ENCODE measurements around the gene TRIM40. TPM values are rescaled to one million over a fixed set of nuclear protein-coding genes. Genes with fewer than 3 reads are reported as not detected.
A peak's percentile ranks its signal among the peaks of the same experiment; 100 is the strongest.

The TRIM40 gene
- total RNA-seq, 1 donor from 2014 or later: not detected

DNA sequence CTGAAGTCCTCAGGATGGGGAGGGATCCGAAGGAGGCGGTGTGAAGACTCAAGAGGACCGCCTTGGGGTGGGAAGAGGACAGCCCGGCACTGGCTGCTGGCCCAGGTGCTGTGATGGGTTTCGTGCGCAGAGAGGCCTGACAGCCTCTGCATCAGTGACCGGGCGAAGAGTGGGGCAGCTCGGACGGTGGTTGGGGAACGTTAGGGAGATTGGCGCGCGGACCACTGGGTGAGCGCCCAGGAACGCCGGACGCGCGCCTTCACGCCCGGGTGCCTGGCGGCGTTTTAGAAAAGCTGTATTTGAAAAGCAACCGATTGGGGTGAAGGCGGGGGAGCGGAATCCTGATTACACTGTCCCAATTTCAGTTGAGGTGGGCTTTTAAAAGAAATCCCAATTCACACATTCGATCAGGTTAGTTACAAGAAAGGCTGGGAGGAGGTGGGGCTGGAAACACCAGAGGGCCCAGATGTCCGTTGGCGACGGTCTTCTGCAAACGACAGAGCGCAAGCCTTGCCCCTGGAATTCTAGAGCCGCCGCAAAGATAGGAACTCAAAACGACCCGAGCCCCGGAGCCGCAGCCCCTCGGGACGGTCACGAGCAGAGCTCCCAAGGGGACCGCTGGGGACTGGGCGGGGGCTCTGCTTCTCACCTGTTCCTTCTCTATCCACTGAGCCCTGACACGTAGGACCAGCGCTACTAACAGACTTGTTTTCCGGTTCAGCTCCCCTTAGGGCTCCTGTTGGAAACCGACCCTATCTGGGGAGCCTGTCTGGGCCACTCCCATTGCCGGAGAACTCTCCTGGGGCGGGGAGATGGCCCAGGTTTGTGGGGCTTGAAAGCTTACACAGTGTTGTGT is 8.5 kb upstream of the TRIM40 start:
- no peaks in the 10 kb centered on the region for H3K9me3 Mint-ChIP-seq (ENCODE audit: unreplicated experiment)

DNA sequence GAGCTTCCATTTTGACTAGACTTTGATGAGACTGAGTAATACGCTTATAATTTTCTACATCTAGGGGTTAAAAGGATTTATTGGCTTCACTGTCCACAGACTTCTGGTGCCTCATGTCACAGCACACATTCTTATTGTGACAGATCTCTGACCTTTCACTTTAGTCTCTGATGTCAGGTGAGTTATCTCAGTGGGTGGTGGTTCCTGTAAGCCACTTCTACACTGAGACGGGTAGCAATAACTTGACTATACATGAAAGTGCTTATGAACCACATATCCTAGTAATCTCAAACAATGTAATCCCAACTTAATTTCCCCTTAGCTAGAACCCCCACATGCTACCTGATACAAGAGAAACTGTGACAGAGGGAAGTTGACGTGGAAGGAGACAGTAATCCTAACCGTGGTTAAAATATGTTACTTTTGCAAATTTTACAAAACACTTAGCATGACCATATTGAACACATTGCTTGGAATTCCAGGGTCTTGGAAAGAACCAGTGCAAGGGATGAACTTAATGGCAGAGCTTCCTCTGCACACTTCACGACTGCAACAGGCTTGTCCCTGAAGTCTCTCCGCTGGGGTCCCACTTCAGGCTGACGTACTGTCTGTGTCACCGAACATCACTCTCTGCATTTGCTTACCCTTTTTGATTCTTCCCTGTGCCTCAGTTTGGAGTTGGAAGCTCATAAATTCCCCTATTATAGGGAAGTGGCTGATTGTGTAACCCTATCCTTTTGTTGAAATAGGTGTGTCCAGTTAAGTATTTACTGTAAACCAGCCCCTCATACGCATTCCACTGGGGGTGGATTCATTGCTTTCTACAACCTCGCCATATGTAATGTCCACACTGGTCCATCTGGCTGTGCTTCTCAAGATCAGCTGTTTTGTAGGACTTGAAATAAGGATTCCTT is 6.4 kb upstream of the TRIM40 start:
- H3K4me3 Mint-ChIP-seq (ENCODE audit: unreplicated experiment): no peak overlapping the region
- TF ChIP-seq, protein P1, sequence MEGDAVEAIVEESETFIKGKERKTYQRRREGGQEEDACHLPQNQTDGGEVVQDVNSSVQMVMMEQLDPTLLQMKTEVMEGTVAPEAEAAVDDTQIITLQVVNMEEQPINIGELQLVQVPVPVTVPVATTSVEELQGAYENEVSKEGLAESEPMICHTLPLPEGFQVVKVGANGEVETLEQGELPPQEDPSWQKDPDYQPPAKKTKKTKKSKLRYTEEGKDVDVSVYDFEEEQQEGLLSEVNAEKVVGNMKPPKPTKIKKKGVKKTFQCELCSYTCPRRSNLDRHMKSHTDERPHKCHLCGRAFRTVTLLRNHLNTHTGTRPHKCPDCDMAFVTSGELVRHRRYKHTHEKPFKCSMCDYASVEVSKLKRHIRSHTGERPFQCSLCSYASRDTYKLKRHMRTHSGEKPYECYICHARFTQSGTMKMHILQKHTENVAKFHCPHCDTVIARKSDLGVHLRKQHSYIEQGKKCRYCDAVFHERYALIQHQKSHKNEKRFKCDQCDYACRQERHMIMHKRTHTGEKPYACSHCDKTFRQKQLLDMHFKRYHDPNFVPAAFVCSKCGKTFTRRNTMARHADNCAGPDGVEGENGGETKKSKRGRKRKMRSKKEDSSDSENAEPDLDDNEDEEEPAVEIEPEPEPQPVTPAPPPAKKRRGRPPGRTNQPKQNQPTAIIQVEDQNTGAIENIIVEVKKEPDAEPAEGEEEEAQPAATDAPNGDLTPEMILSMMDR (IDR thresholded peaks at IDR 0.05; ENCODE audit: partially characterized antibody, unreplicated experiment): no peak
- peaks cover 14% of the 10 kb centered on the region for H3K4me1 Mint-ChIP-seq (ENCODE audit: low read depth, unreplicated experiment)
- H3K27ac Mint-ChIP-seq (ENCODE audit: unreplicated experiment): no peak overlapping the region
- DNase-seq: no peak
- H3K27me3 Mint-ChIP-seq (ENCODE audit: unreplicated experiment): peaks cover 9% of the 10 kb centered on the region
- H3K9me3 Mint-ChIP-seq (ENCODE audit: unreplicated experiment): no peaks in the 10 kb centered on the region
- no peaks in the 10 kb centered on the region for H3K36me3 Mint-ChIP-seq (ENCODE audit: unreplicated experiment)

More for the DNA sequence above, 8.5 kb upstream of the TRIM40 start:
- Mint-ChIP-seq H3K27me3 (ENCODE audit: unreplicated experiment) (peaks cover 9% of the 10 kb centered on the region), H3K4me3 (ENCODE audit: unreplicated experiment) (peak overlapping the region; percentile 79), H3K4me1 (ENCODE audit: low read depth, unreplicated experiment) (peaks cover 14% of the 10 kb centered on the region), H3K27ac (ENCODE audit: unreplicated experiment) (no peak overlapping the region), H3K36me3 (ENCODE audit: unreplicated experiment) (no peaks in the 10 kb centered on the region)
- TF ChIP-seq, protein P1 (IDR thresholded peaks at IDR 0.05; ENCODE audit: partially characterized antibody, unreplicated experiment): no peak
- DNase-seq: peak; percentile 36

DNA sequence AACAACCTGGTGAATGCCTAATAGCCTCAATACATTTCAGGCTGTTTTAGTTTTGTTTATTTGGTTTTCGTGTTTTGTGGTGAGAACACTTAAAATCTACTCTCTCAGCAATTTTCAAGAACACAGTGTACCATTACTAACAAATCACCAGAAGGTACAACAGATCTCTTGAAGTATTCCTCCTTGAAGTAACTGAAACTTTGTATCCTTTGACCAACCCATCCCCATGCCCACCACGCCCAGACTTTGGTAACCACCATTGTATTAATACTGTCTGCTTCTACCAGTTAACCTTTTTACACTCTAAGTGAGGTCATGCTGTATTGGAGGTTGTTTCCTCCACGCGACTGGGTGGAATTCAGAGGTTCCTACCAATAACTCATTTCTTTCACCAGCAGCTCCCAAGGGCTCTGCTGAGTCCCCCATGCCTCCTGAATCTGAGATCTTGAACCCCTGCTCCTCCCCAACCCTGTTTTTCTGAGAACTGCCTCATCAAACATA is 5.7 kb upstream of the TRIM40 start:
- H3K36me3 Mint-ChIP-seq (ENCODE audit: unreplicated experiment): no peaks in the 10 kb centered on the region
- peaks cover 9% of the 10 kb centered on the region for H3K27me3 Mint-ChIP-seq (ENCODE audit: unreplicated experiment)
- H3K9me3 Mint-ChIP-seq (ENCODE audit: unreplicated experiment): no peaks in the 10 kb centered on the region
- no peak for DNase-seq
- H3K27ac Mint-ChIP-seq (ENCODE audit: unreplicated experiment): no peak overlapping the region
- H3K4me1 Mint-ChIP-seq (ENCODE audit: low read depth, unreplicated experiment): peaks cover 14% of the 10 kb centered on the region
- H3K4me3 Mint-ChIP-seq (ENCODE audit: unreplicated experiment): no peak overlapping the region
- TF ChIP-seq, protein P1 (IDR thresholded peaks at IDR 0.05; ENCODE audit: partially characterized antibody, unreplicated experiment): no peak

DNA sequence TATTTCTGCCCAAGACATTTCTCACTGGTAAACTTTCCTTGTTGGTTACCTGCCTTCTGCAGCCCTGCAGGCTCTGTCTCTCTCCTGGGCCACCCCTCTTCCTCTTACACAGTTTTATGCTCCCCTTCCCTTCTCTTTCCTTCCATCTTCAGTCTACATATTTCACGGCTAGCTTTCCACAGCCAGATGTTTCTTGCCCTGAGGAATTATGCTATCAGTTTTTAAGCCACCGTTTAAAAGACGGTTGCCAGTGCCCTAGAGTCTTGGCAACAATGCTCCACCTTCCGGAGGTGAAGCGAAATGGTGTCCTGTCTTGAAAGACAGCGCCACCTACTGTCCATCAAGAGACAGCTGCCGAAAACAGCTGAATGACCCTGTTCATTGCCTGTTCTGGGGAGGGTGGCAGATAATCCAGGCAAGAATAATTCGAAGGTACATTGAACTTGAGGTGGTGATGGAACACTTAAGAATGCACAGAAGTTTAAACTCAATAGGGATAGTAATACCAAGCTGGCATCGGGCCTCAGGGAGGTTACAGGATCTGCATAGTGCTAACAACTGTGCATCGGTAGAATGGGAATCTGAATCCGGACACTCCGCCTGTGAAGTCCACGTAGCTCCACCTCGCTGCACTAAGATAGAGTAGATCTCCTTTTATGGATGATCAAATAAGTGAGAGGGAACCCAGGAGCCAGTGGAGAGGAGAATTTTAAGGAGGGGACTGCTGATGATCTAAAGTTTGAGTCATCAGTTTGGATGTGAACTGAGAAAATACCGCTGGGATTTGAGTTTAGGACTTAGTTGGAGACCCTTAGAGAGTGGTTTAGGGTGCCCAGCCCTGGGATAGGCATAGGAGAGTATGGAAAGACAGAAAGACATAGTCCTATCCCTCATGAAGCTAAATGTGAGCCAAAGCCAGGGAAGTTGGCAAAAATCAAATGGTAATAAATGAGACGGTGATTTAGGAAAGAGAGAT is 4.8 kb upstream of the TRIM40 start:
- H3K27me3 Mint-ChIP-seq (ENCODE audit: unreplicated experiment): peaks cover 11% of the 10 kb centered on the region
- no peak overlapping the region for H3K4me3 Mint-ChIP-seq (ENCODE audit: unreplicated experiment)
- no peaks in the 10 kb centered on the region for H3K9me3 Mint-ChIP-seq (ENCODE audit: unreplicated experiment)

More for the DNA sequence above, 4.8 kb upstream of the TRIM40 start:
- H3K4me1 Mint-ChIP-seq (ENCODE audit: low read depth, unreplicated experiment): peaks cover 14% of the 10 kb centered on the region
- H3K27ac Mint-ChIP-seq (ENCODE audit: unreplicated experiment): no peak overlapping the region
- DNase-seq: peak; percentile 47
- TF ChIP-seq, protein P1 (IDR thresholded peaks at IDR 0.05; ENCODE audit: partially characterized antibody, unreplicated experiment): peak; percentile 93
- H3K36me3 Mint-ChIP-seq (ENCODE audit: unreplicated experiment): no peaks in the 10 kb centered on the region

All from glutamatergic neuron (in vitro differentiated cells).